HG03108 (cell line): ENCODE data around the gene SHOX.
"Not testable (repeated sequence)": the region's sequence is repeated elsewhere in the genome, so short reads cannot be mapped to it uniquely, and the experiment has no call there.

Experiments used
- ATAC-seq: cut with Tn5 transposase; IDR thresholded peaks from one replicate; pipeline ENCODE4 v1.9.1; 2021; ENCODE audit warnings: moderate library complexity; ENCODE audit not compliant: unreplicated experiment

Gene SHOX

DNA sequence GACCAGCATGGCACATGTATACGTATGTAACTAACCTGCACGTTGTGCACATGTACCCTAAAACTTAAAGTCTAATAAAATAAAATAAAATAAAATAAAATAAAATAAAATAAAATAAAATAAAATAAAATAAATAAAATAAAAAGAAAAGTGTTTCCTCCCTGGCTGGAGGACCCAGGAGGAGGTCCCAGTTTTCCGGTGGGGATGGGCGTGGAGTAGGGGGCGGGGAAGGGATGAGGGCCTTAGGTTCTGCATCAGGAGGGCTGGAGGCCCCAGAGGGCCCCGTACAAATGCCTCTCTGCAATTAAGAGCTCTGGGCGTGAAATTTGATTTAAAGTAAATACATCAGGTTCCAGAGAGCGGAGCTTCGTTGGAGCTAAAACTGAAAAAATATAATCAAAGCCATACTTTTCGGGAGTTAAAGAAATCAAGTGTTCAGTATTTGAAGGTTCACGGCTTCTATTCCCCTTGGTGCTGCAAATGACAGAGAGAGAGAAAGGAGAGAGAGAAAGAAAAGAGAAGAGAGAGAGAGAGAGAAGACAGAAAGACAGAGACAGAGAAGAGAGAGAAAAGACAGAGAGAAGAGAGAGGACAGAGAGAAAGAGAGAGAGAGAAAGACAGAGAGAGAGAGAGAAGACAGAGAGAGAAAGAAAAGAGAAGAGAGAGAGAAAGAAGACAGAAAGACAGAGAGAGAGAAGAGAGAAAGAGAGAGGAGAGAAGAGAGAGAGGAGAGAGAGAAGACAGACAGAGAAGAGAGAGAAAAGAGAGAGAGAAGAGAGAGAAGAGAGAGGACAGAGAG lies 8.7 kb upstream of the SHOX start:
- no peak for ATAC-seq

GRCh38 chrX:622802-623201 lies 7.8 kb upstream of the SHOX start:
- not testable (repeated sequence) for ATAC-seq

GRCh38 chrX:623268-623598 lies 7.4 kb upstream of the SHOX start:
- ATAC-seq: no peak

- no peak for ATAC-seq
These were observed 6.8 kb upstream of the SHOX start for GRCh38 chrX:623599-624315.

- ATAC-seq: no peak
These were observed 5.4 kb upstream of the SHOX start for GRCh38 chrX:625137-625691.

GRCh38 chrX:626047-626446 lies 4.5 kb upstream of the SHOX start:
- not testable (repeated sequence) for ATAC-seq

GRCh38 chrX:626745-627509 lies 3.7 kb upstream of the SHOX start:
- no peak for ATAC-seq

GRCh38 chrX:627510-627981 lies 3.0 kb upstream of the SHOX start:
- no peak for ATAC-seq

DNA sequence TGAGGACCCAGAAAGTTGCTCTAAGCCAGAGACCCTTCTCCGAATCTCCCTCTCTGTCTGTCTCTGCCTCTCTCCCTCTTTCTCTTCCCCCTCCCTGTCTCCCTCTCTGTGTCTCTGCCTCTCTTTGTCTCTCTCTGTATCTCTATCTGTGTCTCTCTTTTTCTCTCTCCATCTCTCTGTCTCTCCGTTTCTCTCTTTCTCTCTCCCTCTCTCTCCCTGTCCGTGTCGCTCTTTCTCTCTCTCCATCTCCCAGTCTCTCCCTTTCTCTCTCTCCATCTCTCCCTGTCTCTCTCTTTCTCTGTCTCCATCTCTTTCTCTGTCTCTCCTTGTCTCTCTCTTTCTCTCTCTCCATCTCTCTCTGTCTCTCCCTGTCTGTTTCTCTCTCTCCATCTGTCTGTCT lies 2.6 kb upstream of the SHOX start:
- no peak for ATAC-seq

DNA sequence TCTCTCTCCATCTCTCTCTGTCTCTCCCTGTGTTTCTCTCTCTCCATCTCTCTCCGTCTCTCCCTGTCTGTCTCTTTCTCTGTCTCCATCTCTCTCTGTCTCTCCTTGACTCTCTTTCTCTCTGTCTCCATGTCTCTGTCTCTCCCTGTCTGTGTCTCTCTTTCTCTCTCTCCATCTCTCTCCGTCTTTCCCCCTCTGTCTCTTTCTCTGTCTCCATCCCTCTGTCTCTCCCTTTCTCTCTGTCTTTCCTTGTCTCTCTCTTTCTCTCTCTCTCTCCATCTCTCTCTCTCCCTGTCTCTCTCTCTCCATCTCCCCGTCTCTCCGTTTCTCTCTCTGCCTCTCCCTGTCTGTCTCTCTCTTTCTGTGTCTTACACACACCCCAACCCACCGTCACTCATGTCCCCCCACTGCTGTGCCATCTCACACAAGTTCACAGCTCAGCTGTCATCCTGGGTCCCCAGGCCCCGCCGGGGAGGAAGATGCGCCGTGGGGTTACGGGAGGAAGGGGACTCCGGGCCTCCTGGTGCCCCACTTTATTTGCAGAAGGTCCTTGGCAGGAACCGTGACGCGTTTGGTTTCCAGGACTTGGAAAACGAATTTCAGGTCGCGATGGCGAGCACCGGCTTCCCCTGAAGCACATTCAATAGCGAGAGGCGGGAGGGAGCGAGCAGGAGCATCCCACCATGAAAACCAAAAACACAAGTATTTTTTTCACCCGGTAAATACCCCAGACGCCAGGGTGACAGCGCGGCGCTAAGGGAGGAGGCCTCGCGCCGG lies 1.2 kb upstream of the SHOX start:
- ATAC-seq: no peak

DNA sequence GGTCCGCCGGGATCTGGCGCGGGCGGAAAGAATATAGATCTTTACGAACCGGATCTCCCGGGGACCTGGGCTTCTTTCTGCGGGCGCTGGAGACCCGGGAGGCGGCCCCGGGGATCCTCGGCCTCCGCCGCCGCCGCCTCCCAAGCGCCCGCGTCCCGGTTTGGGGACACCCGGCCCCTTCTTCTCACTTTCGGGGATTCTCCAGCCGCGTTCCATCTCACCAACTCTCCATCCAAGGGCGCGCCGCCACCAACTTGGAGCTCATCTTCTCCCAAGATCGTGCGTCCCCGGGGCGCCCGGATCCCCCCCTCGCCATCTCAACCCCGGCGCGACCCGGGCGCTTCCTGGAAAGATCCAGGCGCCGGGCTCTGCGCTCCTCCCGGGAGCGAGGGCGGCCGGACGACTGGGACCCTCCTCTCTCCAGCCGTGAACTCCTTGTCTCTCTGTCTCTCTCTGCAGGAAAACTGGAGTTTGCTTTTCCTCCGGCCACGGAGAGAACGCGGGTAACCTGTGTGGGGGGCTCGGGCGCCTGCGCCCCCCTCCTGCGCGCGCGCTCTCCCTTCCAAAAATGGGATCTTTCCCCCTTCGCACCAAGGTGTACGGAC lies 482 bp upstream of the SHOX start:
- no peak for ATAC-seq

DNA sequence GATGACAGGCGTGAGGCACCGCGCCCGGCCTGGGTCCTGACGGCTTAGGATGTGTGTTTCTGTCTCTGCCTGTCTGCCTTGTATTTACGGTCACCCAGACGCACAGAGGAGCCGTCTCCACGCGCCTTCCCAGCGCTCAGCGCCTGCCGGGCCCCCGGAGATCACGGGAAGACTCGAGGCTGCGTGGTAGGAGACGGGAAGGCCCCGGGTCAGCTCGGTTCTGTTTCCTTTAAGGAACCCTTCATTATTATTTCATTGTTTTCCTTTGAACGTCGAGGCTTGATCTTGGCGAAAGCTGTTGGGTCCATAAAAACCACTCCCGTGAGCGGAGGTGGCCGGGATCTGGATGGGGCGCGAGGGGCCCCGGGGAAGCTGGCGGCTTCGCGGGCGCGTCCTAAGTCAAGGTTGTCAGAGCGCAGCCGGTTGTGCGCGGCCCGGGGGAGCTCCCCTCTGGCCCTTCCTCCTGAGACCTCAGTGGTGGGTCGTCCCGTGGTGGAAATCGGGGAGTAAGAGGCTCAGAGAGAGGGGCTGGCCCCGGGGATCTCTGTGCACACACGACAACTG lies 1.3 kb downstream of the SHOX start:
- ATAC-seq: no peak

DNA sequence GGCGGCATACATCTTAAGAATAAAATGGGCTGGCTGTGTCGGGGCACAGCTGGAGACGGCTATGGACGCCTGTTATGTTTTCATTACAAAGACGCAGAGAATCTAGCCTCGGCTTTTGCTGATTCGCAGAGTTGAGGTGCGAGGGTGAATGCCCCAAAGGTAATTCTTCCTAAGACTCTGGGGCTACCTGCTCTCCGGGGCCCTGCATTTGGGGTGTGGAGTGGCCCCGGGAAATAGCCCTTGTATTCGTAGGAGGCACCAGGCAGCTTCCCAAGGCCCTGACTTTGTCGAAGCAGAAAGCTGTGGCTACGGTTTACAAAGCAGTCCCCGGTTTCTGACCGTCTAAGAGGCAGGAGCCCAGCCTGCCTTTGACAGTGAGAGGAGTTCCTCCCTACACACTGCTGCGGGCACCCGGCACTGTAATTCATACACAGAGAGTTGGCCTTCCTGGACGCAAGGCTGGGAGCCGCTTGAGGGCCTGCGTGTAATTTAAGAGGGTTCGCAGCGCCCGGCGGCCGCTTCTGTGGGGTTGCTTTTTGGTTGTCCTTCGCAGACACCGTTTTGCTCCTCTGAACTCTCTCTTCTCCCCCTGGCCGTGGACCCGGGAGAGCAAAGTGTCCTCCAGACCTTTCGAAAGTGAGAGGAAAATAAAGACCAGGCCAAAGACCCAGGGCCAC lies 1.9 kb downstream of the SHOX start:
- no peak for ATAC-seq

DNA sequence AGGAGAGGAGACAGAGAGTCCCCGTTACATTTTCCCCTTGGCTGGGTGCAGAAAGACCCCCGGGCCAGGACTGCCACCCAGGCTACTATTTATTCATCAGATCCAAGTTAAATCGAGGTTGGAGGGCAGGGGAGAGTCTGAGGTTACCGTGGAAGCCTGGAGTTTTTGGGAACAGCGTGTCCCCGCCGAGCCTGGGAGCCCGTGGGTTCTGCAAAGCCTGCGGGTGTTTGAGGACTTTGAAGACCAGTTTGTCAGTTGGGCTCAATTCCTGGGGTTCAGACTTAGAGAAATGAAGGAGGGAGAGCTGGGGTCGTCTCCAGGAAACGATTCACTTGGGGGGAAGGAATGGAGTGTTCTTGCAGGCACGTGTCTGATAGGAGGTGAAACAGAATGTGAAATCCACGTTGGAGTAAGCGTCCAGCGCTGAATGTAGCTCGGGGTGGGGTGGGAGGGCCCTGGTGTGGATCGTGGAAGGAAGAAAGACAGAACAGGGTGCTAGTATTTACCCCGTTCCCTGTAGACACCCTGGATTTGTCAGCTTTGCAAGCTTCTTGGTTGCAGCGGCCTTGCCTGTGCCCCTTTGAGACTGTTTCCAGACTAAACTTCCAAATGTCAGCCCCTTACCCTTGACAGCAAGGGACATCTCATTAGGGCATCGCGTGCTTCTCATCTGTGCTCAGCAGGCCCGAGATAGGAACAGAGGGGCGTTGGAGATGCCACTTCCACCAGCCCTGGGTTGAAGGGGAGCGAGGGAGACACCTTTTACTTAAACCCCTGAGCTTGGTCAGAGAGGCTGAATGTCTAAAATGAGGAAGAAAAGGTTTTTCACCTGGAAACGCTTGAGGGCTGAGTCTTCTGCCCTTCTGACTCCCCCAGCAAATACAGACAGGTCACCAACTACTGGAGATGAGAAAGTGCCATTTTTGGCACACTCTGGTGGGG lies 2.7 kb downstream of the SHOX start:
- no peak for ATAC-seq

DNA sequence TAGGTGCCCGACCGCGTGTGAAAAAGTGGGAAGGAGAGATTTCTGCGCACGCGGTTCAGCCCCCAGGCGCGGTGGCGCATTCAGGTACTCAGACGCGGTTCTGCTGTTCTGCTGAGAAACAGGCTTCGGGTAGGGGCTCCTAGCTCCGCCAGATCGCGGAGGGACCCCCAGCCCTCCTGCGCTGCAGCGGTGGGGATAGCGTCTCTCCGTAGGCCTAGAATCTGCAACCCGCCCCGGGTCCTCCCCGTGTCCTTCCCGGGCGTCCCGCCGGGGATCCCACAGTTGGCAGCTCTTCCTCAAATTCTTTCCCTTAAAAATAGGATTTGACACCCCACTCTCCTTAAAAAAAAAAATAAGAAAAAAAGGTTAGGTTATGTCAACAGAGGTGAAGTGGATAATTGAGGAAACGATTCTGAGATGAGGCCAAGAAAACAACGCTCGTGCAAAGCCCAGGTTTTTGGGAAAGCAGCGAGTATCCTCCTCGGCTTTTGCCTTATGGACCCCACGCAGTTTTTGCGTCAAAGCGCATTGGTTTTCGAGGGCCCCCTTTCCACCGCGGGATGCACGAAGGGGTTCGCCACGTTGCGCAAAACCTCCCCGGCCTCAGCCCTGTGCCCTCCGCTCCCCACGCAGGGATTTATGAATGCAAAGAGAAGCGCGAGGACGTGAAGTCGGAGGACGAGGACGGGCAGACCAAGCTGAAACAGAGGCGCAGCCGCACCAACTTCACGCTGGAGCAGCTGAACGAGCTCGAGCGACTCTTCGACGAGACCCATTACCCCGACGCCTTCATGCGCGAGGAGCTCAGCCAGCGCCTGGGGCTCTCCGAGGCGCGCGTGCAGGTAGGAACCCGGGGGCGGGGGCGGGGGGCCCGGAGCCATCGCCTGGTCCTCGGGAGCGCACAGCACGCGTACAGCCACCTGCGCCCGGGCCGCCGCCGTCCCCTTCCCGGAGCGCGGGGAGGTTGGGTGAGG lies 3.7 kb downstream of the SHOX start:
- no peak for ATAC-seq

DNA sequence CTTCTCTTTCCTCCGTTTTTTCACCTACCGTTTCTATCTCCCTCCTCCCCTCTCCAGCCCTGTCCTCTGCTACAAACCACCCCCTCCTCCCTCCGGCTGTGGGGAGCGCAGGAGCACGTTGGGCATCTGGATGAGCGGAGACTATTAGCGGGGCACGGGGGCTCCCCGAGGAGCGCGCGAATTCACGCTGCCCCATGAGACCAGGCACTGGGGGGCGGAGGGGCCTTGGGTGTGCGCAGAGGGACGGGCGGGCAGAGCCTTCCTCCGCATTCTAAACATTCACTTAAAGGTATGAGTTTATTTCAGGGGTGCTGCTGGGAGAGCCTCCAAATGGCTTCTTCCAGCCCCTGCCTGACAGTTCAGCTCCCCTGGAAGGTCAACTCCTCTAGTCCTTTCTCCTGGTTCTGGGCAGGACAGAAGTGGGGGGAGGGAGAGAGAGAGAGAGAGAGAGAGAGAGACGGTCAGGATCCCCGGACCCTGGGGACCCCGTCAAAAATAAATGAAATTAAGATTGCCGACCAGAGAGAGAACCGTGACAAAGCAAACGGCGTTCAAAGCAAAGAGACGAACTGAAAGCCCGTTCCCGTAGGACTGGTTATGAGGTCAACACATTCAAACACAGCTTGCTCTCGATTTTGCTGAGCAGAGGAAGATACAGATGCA lies 5.0 kb downstream of the SHOX start:
- no peak for ATAC-seq
